PFSK-1 (cell line): ENCODE measurements around the gene FBH1.

Source experiments
- FOXP2 ChIP-seq: optimal IDR thresholded peaks from 2 replicates; pipeline ENCODE3; 2011; ENCODE audit warnings: borderline replicate concordance, control low read depth, inconsistent platforms; ENCODE audit not compliant: insufficient read depth; ENCODE audit errors: extremely low read length, extremely low read depth
- POLR2AphosphoS5 ChIP-seq: IDR thresholded peaks from 2 replicates; pipeline ENCODE4 v1.6.1; 2012; ENCODE audit warnings: low read depth, mild to moderate bottlenecking, control low read depth, low read length, moderate library complexity
- REST ChIP-seq, 2 experiments: IDR thresholded peaks; 2 replicates each; pipeline versions ENCODE4 v1.6.1 to v1.8.0; 2011 to 2012; ENCODE audit warnings: low read depth in 2 of 2, low read length in 2 of 2, control low read depth in 1 of 2, inconsistent platforms in 1 of 2, mild to moderate bottlenecking in 1 of 2, moderate library complexity in 1 of 2; ENCODE audit not compliant: insufficient read depth in 1 of 2
- SIN3A ChIP-seq: IDR thresholded peaks from 2 replicates; pipeline ENCODE4 v1.6.1; 2012; ENCODE audit warnings: mild to moderate bottlenecking, low read length, moderate library complexity, borderline replicate concordance; ENCODE audit not compliant: insufficient read depth
- TAF1 ChIP-seq: IDR thresholded peaks from 2 replicates; pipeline ENCODE4 v1.6.1; 2012; ENCODE audit warnings: low read length, control low read depth, borderline replicate concordance; ENCODE audit not compliant: insufficient read depth

DNA sequence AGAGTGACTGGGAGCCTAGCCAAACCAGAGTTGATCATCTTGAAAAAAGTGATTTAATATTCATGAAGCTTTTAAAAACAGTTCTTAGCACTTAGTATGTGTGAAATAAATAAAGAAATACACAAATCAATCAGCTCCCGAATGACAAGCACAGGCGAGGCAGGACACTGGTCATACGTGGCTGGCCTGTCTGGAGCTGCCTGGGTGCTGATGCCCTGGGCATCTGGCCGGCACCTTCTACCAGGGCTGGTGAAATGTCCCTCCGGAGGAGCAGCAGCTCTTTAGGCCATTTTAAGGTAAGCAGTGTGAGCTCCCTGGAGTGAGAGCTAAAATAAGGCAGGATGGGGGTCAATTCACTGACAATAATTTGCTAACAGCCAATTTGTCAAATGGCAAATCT, 63.6 kb downstream of the FBH1 start:
- TF ChIP-seq POLR2AphosphoS5 = no peak
- TF ChIP-seq REST (IDR thresholded peaks at IDR 0.05; ENCODE audit: insufficient read depth in 1 of 2, low read depth in 2 of 2, low read length in 2 of 2) = no peak
- TF ChIP-seq SIN3A = no peak
- no peak for TF ChIP-seq TAF1
- TF ChIP-seq FOXP2 = no peak
